HG02852 (cell line): Measurements from ENCODE around the gene KLHL8.

Experiments used
- ATAC-seq: cut with Tn5 transposase; IDR thresholded peaks from one replicate; pipeline ENCODE4 v1.9.1; 2021; ENCODE audit warnings: mild to moderate bottlenecking, moderate library complexity; ENCODE audit not compliant: unreplicated experiment

KLHL8 gene

GRCh38 chr4:87126056-87126455 lies 94.4 kb downstream of the KLHL8 start:
- no peak for ATAC-seq

GRCh38 chr4:87122252-87122651 lies 98.2 kb downstream of the KLHL8 start:
- no peak for ATAC-seq

- ATAC-seq, result no peak
Observed at GRCh38 chr4:87121341-87122065, 98.9 kb downstream of the KLHL8 start.

GRCh38 chr4:87120411-87121162 lies 99.8 kb downstream of the KLHL8 start:
- ATAC-seq, result no peak

- ATAC-seq, result peak; percentile 64
Observed at GRCh38 chr4:87120010-87120409, 100.4 kb downstream of the KLHL8 start.

GRCh38 chr4:87118826-87119225 lies 101.6 kb downstream of the KLHL8 start:
- no peak for ATAC-seq

GRCh38 chr4:87118421-87118820 lies 102.0 kb downstream of the KLHL8 start:
- no peak for ATAC-seq

- ATAC-seq, result no peak
Observed at GRCh38 chr4:87117732-87118075, 102.7 kb downstream of the KLHL8 start.

- ATAC-seq, result no peak
Observed at GRCh38 chr4:87117051-87117731, 103.2 kb downstream of the KLHL8 start.

- no peak for ATAC-seq
Observed at GRCh38 chr4:87116231-87116630, 104.2 kb downstream of the KLHL8 start.

GRCh38 chr4:87114245-87115062 lies 106.0 kb downstream of the KLHL8 start:
- ATAC-seq, result no peak

- no peak for ATAC-seq
Observed at GRCh38 chr4:87112063-87112462, 108.4 kb downstream of the KLHL8 start.
